Measurements from ENCODE around the gene FBXW8. TPM values are rescaled to one million over a fixed set of nuclear protein-coding genes. Genes with fewer than 3 reads are reported as not detected.

Gene FBXW8
- total RNA-seq, 1 experiment from 2014 or later = 8.2 TPM

GRCh38 chr12:117034701-117035151 lies 124.0 kb downstream of the FBXW8 start:
- no peak for DNase-seq (ENCODE audit: extremely low read depth, low read depth)

GRCh38 chr12:117035287-117035686 lies 124.5 kb downstream of the FBXW8 start:
- no peak for DNase-seq (ENCODE audit: extremely low read depth, low read depth)

DNA sequence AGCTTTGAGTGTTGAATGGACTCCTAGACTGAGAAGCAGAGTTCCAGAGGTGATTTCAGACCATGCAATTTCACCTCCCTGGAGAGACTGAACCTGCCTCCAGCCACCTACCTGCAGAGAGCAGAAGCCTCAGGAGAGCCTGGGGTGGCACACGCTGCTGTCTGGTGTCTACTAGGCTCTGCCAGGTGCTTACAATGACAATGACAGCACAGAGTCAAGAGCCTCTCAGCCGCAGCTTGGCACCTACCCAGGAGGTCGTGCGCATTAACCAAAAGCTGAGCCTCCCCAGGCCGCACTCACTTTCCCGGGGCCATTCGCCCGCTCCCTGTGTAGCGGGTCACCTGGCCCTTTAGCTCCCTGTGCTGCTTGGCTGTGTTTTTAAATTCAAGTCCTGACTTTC lies 125.3 kb downstream of the FBXW8 start:
- no peak for DNase-seq (ENCODE audit: extremely low read depth, low read depth)

GRCh38 chr12:117036547-117036946 lies 125.8 kb downstream of the FBXW8 start:
- DNase-seq (ENCODE audit: extremely low read depth, low read depth) = no peak

DNA sequence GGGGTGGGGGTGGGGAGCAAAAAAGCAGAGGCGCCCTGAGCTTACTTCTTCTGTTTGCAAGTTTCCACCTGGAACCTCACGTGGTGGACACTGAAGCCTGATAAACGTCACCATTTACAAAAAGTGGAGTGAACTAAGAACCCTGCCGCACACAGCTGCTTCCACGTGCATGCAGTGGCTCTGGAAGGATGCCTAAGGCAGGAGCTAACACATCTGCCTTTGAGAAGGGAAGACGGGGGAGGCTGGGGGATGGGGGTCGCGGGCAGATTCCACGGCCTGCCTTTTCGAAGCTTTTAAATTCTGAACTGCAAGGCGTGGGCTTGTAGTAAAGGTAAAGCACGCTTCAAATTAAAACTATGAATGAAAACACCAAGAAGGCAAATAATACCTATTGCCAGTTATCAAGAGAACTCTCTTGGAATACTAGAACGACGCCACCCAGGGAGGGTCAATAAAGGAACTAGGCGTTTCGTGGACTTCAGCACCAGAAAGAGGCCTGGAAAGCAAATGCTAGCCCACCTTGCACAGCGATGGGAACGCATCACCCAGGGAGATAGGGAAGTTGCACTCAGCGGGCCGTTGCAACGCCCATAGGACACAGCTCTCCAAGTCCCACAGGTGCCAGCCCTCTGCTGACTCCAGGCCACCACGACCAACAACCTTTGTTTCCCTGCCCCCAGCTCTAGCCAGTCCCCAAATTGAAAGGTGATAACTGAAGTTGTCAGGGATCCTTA lies 126.7 kb downstream of the FBXW8 start:
- no peak for DNase-seq (ENCODE audit: extremely low read depth, low read depth)

DNA sequence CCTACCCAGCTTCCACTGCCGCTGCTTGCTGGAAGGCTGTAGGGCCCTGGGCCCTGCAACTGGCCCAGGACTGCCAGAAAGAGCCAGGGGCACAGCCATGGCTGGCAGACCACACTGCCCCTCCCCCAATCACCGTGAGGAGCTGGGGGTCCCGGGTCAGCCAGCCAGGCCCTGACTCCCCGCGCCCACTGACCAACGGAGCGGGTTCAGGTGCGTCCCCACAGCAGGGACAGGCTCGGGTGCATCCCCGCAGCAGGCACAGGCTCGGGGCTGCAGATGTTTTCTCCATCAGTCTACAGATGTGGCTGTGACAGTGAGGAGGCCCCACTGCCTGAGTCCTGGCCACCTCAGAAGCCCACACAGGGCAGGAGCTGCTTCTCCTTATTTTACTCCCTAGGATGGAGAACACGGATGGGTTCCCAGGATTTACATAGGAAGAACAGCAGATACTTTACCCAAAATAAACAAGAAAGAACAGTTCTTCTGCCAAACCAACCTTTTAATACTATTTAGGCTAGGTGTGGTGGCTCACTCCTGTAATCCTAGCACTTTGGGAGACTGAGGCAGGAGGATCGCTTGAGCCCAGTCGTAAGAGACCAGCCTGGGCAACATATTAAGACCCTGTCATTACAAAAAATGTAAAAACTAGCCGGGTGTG lies 127.4 kb downstream of the FBXW8 start:
- DNase-seq (ENCODE audit: extremely low read depth, low read depth) = no peak

DNA sequence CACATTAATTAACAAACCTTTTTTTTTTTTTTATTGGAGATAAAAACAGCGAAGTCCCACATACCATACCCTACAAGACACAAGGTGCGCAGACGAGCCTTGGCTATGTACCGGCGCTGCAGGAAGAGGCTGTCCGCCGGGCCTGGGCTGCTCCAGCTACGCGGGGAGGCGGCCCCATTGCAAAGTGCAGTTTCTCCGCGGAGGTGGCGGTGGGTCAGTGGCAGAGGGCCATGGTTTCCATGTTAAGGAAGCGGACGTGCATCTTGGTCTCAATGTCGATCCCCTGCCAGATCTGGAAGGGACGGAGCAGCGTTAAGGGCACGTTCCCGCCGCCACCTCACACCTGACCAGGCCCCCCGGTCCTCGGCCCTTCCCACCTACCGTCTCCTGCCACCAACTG lies 128.2 kb downstream of the FBXW8 start:
- DNase-seq (ENCODE audit: extremely low read depth, low read depth) = no peak

GRCh38 chr12:117039891-117040309 lies 129.2 kb downstream of the FBXW8 start:
- no peak for DNase-seq (ENCODE audit: extremely low read depth, low read depth)

DNA sequence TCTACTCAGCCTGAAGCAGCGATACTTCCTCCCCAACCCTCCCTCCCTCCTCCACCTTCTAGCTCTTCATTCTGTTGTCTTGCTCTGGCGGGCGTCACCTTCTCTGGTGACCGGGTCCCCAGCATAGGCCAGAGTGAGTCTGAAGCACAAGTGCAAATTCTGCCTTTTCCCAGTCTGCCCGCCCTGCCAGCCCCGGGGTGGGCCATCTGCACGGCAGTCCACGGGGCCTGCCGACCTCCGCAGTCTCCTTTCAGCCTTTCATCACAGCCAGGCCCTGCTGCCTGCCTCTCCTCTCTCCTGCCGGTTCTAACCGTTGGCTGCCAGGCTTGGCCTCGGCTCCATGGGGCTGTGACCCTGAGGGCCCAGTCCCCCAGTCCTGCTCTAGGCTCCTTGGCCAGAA lies 129.7 kb downstream of the FBXW8 start:
- no peak for DNase-seq (ENCODE audit: extremely low read depth, low read depth)

GRCh38 chr12:117041798-117042170 lies 131.0 kb downstream of the FBXW8 start:
- DNase-seq (ENCODE audit: extremely low read depth, low read depth) = no peak

DNA sequence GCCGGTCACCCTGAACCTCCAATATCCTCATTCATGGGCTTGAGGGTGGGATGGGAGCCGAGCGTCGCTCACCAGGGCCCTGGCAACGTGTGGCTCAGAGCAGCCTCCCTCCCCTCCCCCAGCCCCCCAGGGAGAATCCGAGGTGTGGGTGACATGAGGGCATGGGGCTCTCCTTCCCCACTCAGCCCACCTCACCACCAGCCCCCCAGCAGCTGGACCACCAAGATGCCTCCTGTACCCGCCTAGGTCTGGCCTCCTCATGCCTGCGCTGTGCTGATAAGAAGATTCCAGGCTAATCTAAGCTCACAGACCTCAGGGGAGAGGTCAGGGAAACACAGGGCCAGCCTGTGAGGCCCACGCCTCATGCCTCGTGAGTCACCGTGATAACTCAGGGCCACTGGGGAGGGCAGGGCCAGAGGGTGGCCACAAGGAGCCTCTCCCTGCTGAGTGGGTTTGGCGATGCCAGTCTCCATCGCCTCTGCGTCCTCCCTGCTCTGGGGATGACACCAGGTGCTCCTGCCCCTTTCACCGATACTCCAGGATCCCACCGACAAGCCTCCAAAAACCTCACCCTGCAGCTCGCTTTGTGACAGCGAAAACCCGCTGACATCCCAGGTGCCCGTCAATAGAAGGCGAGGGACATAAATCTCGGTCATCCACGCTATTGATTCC lies 131.6 kb downstream of the FBXW8 start:
- DNase-seq (ENCODE audit: extremely low read depth, low read depth) = no peak

DNA sequence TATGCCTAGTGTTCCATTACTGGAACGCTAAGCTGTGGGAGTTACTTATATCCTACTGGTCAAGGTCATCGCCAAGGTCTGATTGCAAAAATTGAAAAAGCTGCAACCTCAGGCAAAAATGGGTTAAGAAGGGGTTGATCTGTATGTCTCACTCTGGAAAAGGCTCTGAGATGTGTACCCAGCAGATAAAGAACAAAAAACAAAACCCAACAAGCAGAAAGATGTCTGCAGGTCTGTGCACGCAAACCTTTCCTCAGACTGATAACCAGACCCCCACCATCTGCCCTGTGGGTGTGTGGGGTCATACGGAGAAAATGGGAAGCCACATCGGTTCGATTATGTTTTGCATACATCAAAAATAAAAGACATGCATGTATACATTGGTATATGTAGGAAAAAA lies 132.1 kb downstream of the FBXW8 start:
- DNase-seq (ENCODE audit: extremely low read depth, low read depth) = no peak

GRCh38 chr12:117044311-117044710 lies 133.6 kb downstream of the FBXW8 start:
- DNase-seq (ENCODE audit: extremely low read depth, low read depth) = no peak

- DNase-seq (ENCODE audit: extremely low read depth, low read depth) = no peak
Measured at GRCh38 chr12:117044790-117045159, 134.0 kb downstream of the FBXW8 start.

GRCh38 chr12:117045160-117046010 lies 134.6 kb downstream of the FBXW8 start:
- no peak for DNase-seq (ENCODE audit: extremely low read depth, low read depth)

DNA sequence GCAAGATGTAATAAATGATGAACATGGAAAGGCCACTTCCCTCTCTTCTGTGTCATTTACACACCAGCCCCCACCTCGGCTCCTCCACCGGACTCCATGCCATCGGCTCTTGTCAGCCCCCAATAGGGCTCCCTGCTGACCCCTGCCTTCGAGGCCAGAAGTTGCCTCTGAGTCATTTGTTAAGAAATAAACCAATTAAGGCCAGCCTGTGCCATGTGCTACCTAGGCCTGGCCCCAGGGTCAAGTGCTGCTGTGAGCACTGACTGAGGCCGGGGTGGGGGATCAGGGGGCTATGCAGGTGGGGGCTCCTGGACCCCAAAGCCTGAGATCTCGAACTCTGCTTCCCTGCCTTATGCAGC lies 135.2 kb downstream of the FBXW8 start:
- DNase-seq (ENCODE audit: extremely low read depth, low read depth) = no peak

DNA sequence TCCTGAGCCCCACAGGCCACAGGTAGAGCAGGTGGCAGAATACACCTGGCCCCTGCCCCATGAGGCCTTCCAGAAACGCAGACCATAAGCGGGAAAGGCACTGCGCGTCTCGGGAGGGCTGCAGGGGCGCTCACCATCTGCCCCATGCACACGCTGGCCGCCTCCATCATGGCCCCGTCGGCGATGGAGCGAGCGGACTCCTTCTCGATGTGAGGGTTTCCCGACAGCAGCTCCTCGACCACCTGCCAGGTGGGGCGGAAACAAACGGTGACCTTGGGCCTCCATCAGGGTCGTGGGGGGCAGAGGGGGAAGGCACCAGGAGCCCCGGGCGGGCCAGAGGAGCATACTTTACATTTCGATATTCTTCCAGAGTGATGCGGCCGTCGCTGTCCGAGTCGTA lies 135.7 kb downstream of the FBXW8 start:
- DNase-seq (ENCODE audit: extremely low read depth, low read depth) = no peak

GRCh38 chr12:117046861-117047530 lies 136.2 kb downstream of the FBXW8 start:
- DNase-seq (ENCODE audit: extremely low read depth, low read depth) = no peak

- DNase-seq (ENCODE audit: extremely low read depth, low read depth) = no peak
Measured at GRCh38 chr12:117047810-117048584, 137.2 kb downstream of the FBXW8 start.

DNA sequence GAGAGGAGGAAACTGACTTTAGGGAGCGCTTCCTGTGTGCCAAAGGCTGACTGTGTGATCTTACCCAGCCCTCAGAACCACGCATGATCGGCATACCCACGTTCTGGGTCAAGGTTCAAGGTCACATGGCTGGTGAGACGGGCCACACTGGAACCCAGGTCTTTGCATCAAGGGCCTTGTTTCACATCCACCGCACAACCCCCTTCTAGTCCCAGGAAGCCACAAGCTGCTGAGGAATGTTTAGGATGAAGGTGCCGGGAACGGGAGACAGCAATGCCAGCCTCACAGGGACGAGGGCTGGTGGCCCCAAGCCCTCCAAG lies 137.8 kb downstream of the FBXW8 start:
- no peak for DNase-seq (ENCODE audit: extremely low read depth, low read depth)
